Measurements from ENCODE around the gene BMP3. TPM values are rescaled to one million over a fixed set of nuclear protein-coding genes. Genes with fewer than 3 reads are reported as not detected.

The BMP3 gene
- total RNA-seq, 1 donor from 2014 or later, result 0.33 TPM

- Histone ChIP-seq H3K27me3 (ENCODE audit: control insufficient read depth, insufficient read depth, low read length) (no peaks in the 10 kb centered on the region), H3K4me3 (ENCODE audit: low read depth, low read length) (no peak overlapping the region), H3K36me3 (ENCODE audit: control insufficient read depth, insufficient read depth, low read length) (no peaks in the 10 kb centered on the region)
- TF ChIP-seq CTCF (IDR thresholded peaks at IDR 0.05; ENCODE audit: insufficient read depth, low read length, poor library complexity, severe bottlenecking), result no peak
- no peak for DNase-seq (ENCODE audit: low read depth)
Observed at GRCh38 chr4:81023484-81023883, 7.0 kb upstream of the BMP3 start.

- Histone ChIP-seq H3K4me3 (ENCODE audit: low read depth, low read length) (peak overlapping the region; percentile 40), H3K36me3 (ENCODE audit: control insufficient read depth, insufficient read depth, low read length) (no peaks in the 10 kb centered on the region), H3K27me3 (ENCODE audit: control insufficient read depth, insufficient read depth, low read length) (peaks cover 17% of the 10 kb centered on the region)
- no peak for TF ChIP-seq CTCF (IDR thresholded peaks at IDR 0.05; ENCODE audit: insufficient read depth, low read length, poor library complexity, severe bottlenecking)
- no peak for DNase-seq (ENCODE audit: low read depth)
Observed at GRCh38 chr4:81030981-81031791, 678 bp downstream of the BMP3 start.

GRCh38 chr4:81031796-81032551 is 1.5 kb downstream of the BMP3 start:
- DNase-seq (ENCODE audit: low read depth), result no peak
- Histone ChIP-seq H3K36me3 (ENCODE audit: control insufficient read depth, insufficient read depth, low read length) (no peaks in the 10 kb centered on the region), H3K4me3 (ENCODE audit: low read depth, low read length) (no peak overlapping the region), H3K27me3 (ENCODE audit: control insufficient read depth, insufficient read depth, low read length) (peaks cover 17% of the 10 kb centered on the region)
- TF ChIP-seq CTCF (IDR thresholded peaks at IDR 0.05; ENCODE audit: insufficient read depth, low read length, poor library complexity, severe bottlenecking), result no peak

GRCh38 chr4:81032771-81033684 is 2.5 kb downstream of the BMP3 start:
- no peak for DNase-seq (ENCODE audit: low read depth)
- H3K36me3 ChIP-seq (ENCODE audit: control insufficient read depth, insufficient read depth, low read length), result no peaks in the 10 kb centered on the region
- H3K4me3 ChIP-seq (ENCODE audit: low read depth, low read length), result no peak overlapping the region
- peaks cover 17% of the 10 kb centered on the region for H3K27me3 ChIP-seq (ENCODE audit: control insufficient read depth, insufficient read depth, low read length)
- TF ChIP-seq CTCF (IDR thresholded peaks at IDR 0.05; ENCODE audit: insufficient read depth, low read length, poor library complexity, severe bottlenecking), result no peak

- Histone ChIP-seq H3K4me3 (ENCODE audit: low read depth, low read length) (no peak overlapping the region), H3K27me3 (ENCODE audit: control insufficient read depth, insufficient read depth, low read length) (no peaks in the 10 kb centered on the region), H3K36me3 (ENCODE audit: control insufficient read depth, insufficient read depth, low read length) (no peaks in the 10 kb centered on the region)
- no peak for DNase-seq (ENCODE audit: low read depth)
- no peak for TF ChIP-seq CTCF (IDR thresholded peaks at IDR 0.05; ENCODE audit: insufficient read depth, low read length, poor library complexity, severe bottlenecking)
Observed at GRCh38 chr4:81038636-81039350, 8.3 kb downstream of the BMP3 start.

Measured in kidney epithelial cell (primary cell).